AG20443 (cell line): ENCODE data around the gene MSTO1.
"Not testable (repeated sequence)": the region's sequence is repeated elsewhere in the genome, so short reads cannot be mapped to it uniquely, and the experiment has no call there.

ENCODE experiments used
- DNase-seq: peaks from one replicate; pipeline ENCODE4 v3.0.0; 2012; ENCODE audit warnings: low spot score, mixed read lengths

Gene MSTO1

GRCh38 chr1:155613226-155613625 is 3.2 kb downstream of the MSTO1 start:
- DNase-seq: not testable (repeated sequence)

- no peak for DNase-seq
These were observed 12.2 kb downstream of the MSTO1 start for GRCh38 chr1:155622191-155622590.

- no peak for DNase-seq
These were observed 13.3 kb downstream of the MSTO1 start for GRCh38 chr1:155623357-155623756.

- not testable (repeated sequence) for DNase-seq
These were observed 16.4 kb downstream of the MSTO1 start for GRCh38 chr1:155626428-155626827.

GRCh38 chr1:155636397-155637153 is 26.6 kb downstream of the MSTO1 start:
- DNase-seq: no peak

GRCh38 chr1:155640367-155640766 is 30.3 kb downstream of the MSTO1 start:
- no peak for DNase-seq

GRCh38 chr1:155642559-155643180 is 32.7 kb downstream of the MSTO1 start:
- DNase-seq: not testable (repeated sequence)

GRCh38 chr1:155643230-155643629 is 33.2 kb downstream of the MSTO1 start:
- no peak for DNase-seq

GRCh38 chr1:155645034-155645598 is 35.1 kb downstream of the MSTO1 start:
- DNase-seq: no peak

GRCh38 chr1:155645648-155646047 is 35.6 kb downstream of the MSTO1 start:
- peak; percentile 20 for DNase-seq

- DNase-seq: no peak
These were observed 36.3 kb downstream of the MSTO1 start for GRCh38 chr1:155646307-155646706.

GRCh38 chr1:155648207-155649147 is 38.5 kb downstream of the MSTO1 start:
- DNase-seq: peak; percentile 72

GRCh38 chr1:155649676-155650075 is 39.7 kb downstream of the MSTO1 start:
- DNase-seq: no peak

GRCh38 chr1:155650231-155650757 is 40.3 kb downstream of the MSTO1 start:
- DNase-seq: no peak

GRCh38 chr1:155651861-155652661 is 42.0 kb downstream of the MSTO1 start:
- no peak for DNase-seq

GRCh38 chr1:155652951-155653350 is 42.9 kb downstream of the MSTO1 start:
- no peak for DNase-seq

- DNase-seq: no peak
These were observed 47.4 kb downstream of the MSTO1 start for GRCh38 chr1:155657463-155657862.

GRCh38 chr1:155661239-155661638 is 51.2 kb downstream of the MSTO1 start:
- DNase-seq: not testable (repeated sequence)
